ENCODE measurements around the gene SLC9A2. TPM values are rescaled to one million over a fixed set of nuclear protein-coding genes. Genes with fewer than 3 reads are reported as not detected.

SLC9A2 gene
- total RNA-seq, 1 donor from 2014 or later: not detected

DNA sequence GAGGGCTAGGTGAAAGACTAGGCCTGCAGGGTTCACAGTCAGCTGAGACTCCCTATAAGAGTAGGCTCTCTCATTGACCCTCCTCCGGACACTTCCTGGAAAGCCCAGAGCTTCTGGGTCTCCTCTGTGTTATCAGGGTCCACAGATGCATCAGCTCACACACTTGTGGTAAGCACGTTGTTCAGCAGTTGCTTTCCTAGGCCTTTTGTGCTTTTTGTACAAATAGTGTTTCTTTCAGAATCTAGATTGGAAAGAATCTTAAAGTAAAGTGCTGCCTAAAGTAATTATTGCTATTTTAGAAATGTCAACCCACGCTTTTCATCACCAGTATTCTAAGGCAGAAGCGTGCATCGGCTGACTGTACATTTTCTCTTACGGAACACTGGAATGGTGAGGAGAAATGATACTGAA lies 15.5 kb downstream of the SLC9A2 start:
- POLR2A ChIA-PET: no interaction called here

DNA sequence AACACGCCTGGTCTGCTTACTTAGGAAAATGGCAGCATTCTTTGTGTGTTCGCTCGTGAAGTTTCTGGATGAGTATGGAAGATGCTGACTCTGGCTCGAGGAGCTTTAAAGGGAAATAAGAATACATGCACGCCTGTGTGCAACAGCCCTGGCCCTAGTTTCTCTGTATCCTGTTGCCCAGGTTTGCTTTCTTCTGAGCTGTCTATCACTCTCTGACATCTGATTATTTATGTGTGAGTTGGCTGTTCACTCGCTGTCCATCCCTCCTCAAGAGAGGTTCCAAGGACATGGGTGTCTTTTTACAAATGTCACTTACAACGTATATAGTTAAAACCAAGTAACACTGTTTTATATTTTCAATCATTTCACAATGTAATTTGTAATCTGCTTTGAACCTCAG lies 16.0 kb downstream of the SLC9A2 start:
- Mint-ChIP-seq H3K27me3 (peaks cover 6% of the 10 kb centered on the region), H3K27ac (no peak overlapping the region), H3K4me3 (no peak overlapping the region), H3K9me3 (no peaks in the 10 kb centered on the region), H3K36me3 (ENCODE audit: low read depth) (no peaks in the 10 kb centered on the region), H3K4me1 (no peaks in the 10 kb centered on the region)
- intact Hi-C loops (cut with micrococcal nuclease): no loop called here
- DNase-seq (no peak), ATAC-seq (ENCODE audit: low read depth) (no peak)
- CTCF ChIA-PET: no interaction called here
- TF ChIP-seq, protein P1, sequence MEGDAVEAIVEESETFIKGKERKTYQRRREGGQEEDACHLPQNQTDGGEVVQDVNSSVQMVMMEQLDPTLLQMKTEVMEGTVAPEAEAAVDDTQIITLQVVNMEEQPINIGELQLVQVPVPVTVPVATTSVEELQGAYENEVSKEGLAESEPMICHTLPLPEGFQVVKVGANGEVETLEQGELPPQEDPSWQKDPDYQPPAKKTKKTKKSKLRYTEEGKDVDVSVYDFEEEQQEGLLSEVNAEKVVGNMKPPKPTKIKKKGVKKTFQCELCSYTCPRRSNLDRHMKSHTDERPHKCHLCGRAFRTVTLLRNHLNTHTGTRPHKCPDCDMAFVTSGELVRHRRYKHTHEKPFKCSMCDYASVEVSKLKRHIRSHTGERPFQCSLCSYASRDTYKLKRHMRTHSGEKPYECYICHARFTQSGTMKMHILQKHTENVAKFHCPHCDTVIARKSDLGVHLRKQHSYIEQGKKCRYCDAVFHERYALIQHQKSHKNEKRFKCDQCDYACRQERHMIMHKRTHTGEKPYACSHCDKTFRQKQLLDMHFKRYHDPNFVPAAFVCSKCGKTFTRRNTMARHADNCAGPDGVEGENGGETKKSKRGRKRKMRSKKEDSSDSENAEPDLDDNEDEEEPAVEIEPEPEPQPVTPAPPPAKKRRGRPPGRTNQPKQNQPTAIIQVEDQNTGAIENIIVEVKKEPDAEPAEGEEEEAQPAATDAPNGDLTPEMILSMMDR (IDR thresholded peaks at IDR 0.05): no peak
- POLR2A ChIA-PET: no interaction called here

More for the DNA sequence above, 15.5 kb downstream of the SLC9A2 start:
- no peaks in the 10 kb centered on the region for H3K4me1 Mint-ChIP-seq
- no peak overlapping the region for H3K27ac Mint-ChIP-seq
- CTCF ChIA-PET: no interaction called here
- peaks cover 6% of the 10 kb centered on the region for H3K27me3 Mint-ChIP-seq
- H3K36me3 Mint-ChIP-seq (ENCODE audit: low read depth): no peaks in the 10 kb centered on the region
- intact Hi-C loops (cut with micrococcal nuclease): no loop called here
- no peak for DNase-seq
- TF ChIP-seq, protein P1 (IDR thresholded peaks at IDR 0.05): no peak
- ATAC-seq (ENCODE audit: low read depth): no peak
- no peaks in the 10 kb centered on the region for H3K9me3 Mint-ChIP-seq
- H3K4me3 Mint-ChIP-seq: no peak overlapping the region

DNA sequence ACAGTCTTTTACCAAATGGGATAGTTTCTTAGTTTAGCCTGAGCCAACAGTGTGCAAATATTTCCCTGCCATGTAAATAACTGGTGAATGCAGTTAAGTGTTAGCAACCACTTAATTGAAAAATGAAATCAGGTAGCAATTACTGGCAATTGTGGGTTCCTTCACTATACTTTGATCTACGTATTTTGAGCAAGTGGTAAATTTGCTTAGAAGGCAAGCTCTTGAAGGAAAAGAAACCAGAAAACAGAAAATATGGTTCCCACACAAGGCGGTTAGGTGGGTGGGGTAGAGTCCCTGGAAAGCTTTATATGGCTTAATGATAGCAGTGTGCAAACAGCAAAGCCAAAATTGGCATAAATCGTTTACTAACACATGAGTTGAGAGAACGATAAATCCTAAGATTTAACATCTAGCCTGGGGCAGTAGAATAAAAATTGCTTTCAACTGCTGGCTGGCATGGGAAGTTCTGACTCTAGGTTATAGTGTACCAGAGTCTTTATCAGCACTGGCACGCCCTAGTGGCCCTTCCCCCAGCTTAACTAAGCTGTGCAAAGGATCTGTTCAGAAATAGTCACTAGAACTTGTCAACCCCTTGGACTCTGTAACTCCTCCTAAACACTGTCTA lies 17.0 kb downstream of the SLC9A2 start:
- Mint-ChIP-seq H3K4me3 (no peak overlapping the region), H3K9me3 (no peaks in the 10 kb centered on the region), H3K27me3 (peaks cover 6% of the 10 kb centered on the region), H3K4me1 (no peaks in the 10 kb centered on the region), H3K36me3 (ENCODE audit: low read depth) (no peaks in the 10 kb centered on the region), H3K27ac (no peak overlapping the region)
- CTCF ChIA-PET: no interaction called here
- intact Hi-C loops (cut with micrococcal nuclease): no loop called here
- DNase-seq: no peak
- TF ChIP-seq, protein P1 (IDR thresholded peaks at IDR 0.05): no peak
- no peak for ATAC-seq (ENCODE audit: low read depth)
- POLR2A ChIA-PET: no interaction called here

DNA sequence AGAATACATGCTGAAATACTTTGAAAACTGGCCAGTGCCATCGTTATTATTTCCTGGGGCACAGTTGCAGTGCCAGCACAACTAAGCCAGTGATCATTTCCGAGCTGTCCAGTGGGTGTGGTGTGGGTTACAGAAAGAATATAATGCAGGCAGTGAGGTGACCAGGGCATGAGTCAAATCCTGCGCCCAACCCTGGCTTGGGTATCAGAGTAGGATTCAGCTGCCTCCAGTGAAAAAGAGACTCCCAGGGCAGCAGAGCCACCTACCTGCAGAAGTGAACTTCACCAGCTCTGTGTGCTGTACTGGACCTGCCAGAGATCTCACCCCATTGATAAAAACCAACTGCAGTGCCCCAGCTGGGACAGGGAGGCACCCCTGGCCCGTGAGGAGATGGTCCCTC lies 18.0 kb downstream of the SLC9A2 start:
- Mint-ChIP-seq H3K27me3 (peaks cover 9% of the 10 kb centered on the region), H3K27ac (no peak overlapping the region), H3K9me3 (no peaks in the 10 kb centered on the region), H3K4me3 (no peak overlapping the region), H3K36me3 (ENCODE audit: low read depth) (no peaks in the 10 kb centered on the region), H3K4me1 (no peaks in the 10 kb centered on the region)
- DNase-seq (no peak), ATAC-seq (ENCODE audit: low read depth) (no peak)
- TF ChIP-seq, protein P1 (IDR thresholded peaks at IDR 0.05): no peak
- intact Hi-C loops (cut with micrococcal nuclease): no loop called here
- CTCF ChIA-PET: no interaction called here
- POLR2A ChIA-PET: no interaction called here

DNA sequence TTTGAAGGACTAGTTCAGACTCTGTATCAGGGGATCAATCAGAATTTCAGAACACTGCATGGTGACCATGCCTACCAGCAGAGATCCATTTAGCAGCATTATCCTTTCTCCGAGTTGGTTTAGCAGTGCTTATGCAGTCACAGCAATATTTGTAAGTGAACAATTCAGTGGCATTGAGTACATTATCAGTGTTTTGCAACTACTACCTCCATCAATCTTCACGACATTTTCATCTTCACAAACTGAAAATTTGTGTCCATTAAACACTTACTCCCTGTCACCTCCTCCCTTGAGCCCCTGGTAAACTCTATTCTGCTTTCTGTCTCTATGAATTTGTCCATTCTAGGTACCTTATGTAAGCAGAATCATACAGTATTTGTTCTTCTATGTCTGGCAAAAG lies 20.1 kb downstream of the SLC9A2 start:
- Mint-ChIP-seq H3K9me3 (no peaks in the 10 kb centered on the region), H3K27ac (no peak overlapping the region), H3K4me1 (no peaks in the 10 kb centered on the region), H3K4me3 (no peak overlapping the region), H3K27me3 (peaks cover 9% of the 10 kb centered on the region), H3K36me3 (ENCODE audit: low read depth) (no peaks in the 10 kb centered on the region)
- ChIA-PET CTCF (no interaction called here), POLR2A (no interaction called here)
- ATAC-seq (ENCODE audit: low read depth) (no peak), DNase-seq (no peak)
- TF ChIP-seq, protein P1 (IDR thresholded peaks at IDR 0.05): no peak
- intact Hi-C loops (cut with micrococcal nuclease): no loop called here

All from activated B cell treated with CpG ODN at 0.5 μM for 24 hours (primary cell).